LoVo (cell line): ENCODE measurements around the gene ZNF135.

ENCODE experiments used
- DNase-seq: peaks from one replicate; pipeline ENCODE4 v3.0.0-alpha.2; 2016; ENCODE audit warnings: low spot score

The ZNF135 gene

DNA sequence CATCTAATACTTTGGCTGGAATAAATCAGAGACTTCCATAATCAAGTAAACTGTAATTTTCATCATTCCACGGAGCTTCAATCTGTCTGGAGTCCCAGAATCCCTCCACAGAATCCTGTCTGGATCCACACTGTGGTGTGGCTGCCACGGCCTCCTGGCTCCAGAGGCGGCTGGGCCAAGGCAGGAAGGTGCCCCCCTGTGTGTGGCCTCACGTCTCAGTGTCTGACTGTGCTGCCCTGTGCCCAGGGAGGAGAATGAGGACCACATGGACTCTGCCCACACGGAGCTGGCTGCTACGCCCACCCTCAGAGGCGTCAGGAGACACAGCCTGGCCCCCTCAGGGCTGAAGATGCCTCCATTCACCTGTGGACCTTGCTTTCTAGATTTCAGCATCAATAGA, 12.2 kb upstream of the ZNF135 start:
- no peak for DNase-seq

DNA sequence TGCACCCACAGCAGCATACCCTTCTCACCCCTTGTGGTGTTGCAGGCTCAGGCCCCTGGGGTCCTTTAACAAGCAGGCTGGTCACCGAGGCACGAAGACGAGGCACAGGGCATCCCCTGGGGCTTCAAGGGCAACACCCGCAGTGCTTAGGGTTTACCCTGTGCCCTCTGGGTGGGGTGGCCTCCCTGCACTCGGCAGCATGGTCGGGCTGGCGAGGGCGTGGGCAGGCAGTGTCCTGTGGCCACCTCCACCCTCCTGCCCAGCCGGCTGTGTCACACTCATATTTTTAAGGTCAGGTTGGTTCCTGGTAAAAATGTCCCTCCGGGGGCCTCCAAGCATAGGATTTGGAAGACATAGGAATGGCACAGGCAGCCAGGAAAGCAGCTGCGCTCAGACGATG, 11.4 kb upstream of the ZNF135 start:
- no peak for DNase-seq

- DNase-seq: no peak
These were observed 6.8 kb upstream of the ZNF135 start for GRCh38 chr19:58052256-58052655.

DNA sequence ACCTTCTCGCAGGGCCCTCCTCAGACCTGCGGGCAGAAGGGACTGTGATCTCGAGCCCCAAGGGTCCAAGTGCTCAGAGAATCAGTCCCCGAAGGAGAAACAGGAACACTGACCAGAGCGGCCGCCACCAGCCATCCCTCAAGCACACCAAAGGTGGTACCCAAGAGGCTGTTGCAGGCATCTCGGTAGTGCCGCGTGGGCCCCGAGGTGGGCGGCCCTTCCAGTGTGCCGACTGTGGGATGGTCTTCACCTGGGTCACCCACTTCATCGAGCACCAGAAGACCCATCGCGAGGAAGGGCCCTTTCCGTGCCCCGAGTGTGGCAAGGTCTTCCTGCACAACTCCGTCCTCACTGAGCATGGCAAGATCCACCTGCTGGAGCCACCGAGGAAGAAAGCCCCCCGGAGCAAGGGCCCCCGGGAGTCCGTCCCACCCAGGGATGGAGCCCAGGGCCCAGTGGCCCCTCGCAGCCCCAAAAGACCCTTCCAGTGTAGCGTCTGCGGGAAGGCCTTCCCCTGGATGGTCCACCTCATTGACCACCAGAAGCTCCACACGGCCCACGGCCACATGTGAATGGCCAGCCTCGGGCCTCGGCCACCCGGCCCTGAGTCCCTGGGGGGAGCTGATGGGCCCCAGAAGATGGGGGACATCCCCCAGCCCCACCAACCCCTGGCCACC, 5.5 kb upstream of the ZNF135 start:
- DNase-seq: no peak

- DNase-seq: no peak
These were observed 3.9 kb upstream of the ZNF135 start for GRCh38 chr19:58054901-58055874.

DNA sequence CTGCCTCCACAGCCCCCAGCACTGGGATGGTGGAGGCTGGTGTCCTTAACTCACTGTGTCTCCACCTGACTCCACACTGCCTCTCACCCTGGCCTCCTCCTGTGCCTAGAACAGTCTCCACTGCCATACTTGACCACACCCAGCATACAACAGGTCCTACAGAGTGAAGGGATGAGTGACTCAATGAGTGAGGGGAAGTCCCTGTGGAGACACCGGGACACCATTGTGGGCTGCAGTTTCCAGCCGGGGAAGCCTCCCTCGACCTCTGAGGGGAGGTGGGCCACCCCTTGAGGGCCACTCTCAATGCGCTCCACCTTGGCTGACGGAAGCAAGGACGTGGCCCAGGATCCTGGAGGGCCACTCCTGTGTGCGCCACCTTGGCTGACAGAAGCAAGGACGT, 2.8 kb upstream of the ZNF135 start:
- no peak for DNase-seq

DNA sequence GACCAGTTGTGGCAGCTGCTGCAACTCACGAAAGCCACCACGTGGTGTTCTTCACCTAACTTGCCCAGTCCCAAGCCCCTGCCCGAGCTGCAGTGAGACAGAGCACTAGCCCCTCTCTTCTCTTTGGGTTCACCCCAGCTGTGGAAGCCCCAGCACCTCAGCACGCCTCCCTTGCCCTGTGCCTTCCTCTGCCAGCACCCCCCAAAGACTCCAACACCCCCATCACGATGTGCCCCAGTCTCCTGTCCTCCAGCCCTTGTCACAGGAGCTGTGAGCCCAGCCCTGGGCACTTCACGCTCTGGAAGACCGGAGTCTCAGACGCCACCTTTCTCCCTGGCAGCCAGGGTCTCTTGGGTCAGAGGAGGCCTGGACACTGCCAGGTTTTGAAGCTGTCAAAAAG, 2.2 kb upstream of the ZNF135 start:
- no peak for DNase-seq

DNA sequence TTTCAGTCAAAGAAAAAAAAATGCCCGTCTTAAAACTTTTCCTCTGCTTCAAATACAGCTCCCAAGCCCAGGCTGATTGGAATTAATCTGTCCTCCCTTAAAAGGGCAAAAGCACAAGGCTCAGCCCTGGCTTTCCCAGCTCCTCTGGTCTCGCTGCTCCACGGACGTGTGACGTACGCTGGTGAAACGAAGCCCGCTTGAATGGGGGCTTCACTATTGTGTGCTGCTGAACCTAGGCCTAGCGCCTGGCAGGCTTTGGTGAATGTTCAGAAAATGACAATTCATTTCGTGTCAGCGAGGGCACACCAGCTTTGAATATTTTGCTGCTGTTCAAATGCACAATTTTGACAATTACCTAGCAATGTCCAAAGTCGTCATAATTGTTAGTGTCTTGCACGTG, 615 bp upstream of the ZNF135 start:
- DNase-seq: no peak

- no peak for DNase-seq
These were observed 593 bp downstream of the ZNF135 start for GRCh38 chr19:58059671-58060078.

- no peak for DNase-seq
These were observed 1.1 kb downstream of the ZNF135 start for GRCh38 chr19:58060231-58060630.

GRCh38 chr19:58063712-58064111, 4.6 kb downstream of the ZNF135 start:
- no peak for DNase-seq

DNA sequence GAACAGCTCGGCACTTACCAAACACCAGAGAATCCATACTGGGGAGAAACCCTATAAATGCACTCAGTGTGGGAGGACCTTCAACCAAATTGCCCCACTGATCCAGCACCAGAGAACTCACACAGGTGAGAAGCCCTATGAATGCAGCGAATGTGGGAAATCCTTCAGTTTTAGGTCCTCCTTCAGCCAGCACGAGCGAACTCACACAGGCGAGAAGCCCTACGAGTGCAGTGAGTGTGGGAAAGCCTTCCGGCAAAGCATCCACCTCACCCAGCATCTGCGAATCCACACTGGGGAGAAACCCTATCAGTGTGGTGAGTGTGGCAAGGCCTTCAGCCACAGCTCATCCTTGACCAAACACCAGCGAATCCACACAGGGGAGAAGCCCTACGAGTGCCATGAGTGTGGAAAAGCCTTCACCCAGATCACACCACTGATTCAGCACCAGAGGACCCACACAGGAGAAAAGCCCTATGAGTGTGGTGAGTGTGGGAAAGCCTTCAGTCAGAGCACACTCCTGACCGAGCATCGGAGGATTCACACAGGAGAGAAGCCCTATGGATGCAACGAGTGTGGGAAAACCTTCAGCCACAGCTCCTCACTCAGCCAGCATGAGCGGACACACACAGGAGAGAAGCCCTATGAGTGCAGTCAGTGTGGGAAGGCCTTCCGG, 8.3 kb downstream of the ZNF135 start:
- no peak for DNase-seq

GRCh38 chr19:58079792-58080191, 20.7 kb downstream of the ZNF135 start:
- no peak for DNase-seq

DNA sequence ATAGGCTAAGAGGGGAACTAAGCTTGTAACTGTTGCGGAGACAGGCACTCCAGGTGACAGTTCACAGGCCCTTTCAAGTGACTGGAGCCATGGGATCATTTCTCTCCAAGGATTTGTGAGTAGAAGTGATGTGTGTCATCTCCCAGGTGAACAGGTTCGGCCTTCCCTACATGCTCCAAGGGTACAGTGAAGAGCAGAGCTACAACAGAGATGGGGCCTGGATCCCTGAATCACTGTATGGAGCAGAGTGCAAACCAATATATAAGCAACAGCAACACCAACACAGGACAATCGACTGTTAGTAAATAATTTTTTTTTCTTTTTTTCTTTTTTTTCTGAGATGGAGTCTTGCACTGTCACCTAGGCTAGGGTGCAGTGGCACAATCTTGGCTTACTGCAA, 23.9 kb downstream of the ZNF135 start:
- DNase-seq: no peak

DNA sequence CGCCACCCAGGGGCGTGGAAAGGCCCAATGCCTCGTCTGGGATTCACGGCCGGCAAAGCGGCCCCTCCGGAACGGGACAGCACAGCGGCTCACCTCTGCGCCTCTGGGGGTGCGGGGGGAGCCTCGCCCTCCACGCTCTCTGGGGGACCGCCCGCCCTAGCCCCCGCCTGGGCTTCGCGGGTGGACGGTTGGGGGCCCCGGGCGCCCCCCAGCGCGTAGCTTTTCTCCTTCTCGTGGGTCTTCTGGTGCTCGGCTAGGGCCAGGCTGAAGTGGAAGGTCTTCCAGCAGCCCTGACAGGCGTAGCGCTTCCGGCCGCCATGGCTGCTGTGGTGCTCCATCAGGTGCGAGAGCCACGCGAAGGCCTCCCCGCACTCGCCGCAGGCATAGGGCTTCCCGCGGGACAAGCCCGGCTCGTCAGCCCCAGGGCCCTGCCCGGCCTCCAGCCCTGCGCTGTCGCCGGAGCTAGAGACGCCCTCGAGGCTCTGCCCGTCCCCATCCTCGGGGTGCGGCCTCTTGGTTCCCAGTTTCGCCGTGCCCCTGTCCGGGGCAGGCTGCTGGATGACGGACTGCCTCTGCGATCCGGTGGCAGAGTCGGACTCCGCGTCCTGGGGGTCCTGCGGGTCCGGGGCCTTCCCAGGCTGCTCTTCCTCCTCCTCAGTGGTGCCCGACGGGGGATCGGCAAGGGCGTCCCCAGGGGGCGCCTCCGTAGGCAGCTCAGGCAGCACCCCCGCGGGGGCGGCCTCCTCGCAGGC, 25.7 kb downstream of the ZNF135 start:
- DNase-seq: no peak

- DNase-seq: no peak
These were observed 26.3 kb downstream of the ZNF135 start for GRCh38 chr19:58085348-58085875.

GRCh38 chr19:58086825-58087710, 28.0 kb downstream of the ZNF135 start:
- DNase-seq: no peak

GRCh38 chr19:58088521-58089052, 29.5 kb downstream of the ZNF135 start:
- no peak for DNase-seq

- DNase-seq: no peak
These were observed 30.8 kb downstream of the ZNF135 start for GRCh38 chr19:58089846-58090245.

- DNase-seq: no peak
These were observed 32.3 kb downstream of the ZNF135 start for GRCh38 chr19:58091251-58091995.
